GM21390 (cell line): ENCODE data around the gene IDH3A.

Experiments used
- ATAC-seq: cut with Tn5 transposase; IDR thresholded peaks from one replicate; pipeline ENCODE4 v1.9.1; 2021; ENCODE audit not compliant: unreplicated experiment

Gene IDH3A

GRCh38 chr15:78216276-78217104 is 67.3 kb downstream of the IDH3A start:
- ATAC-seq: no peak

DNA sequence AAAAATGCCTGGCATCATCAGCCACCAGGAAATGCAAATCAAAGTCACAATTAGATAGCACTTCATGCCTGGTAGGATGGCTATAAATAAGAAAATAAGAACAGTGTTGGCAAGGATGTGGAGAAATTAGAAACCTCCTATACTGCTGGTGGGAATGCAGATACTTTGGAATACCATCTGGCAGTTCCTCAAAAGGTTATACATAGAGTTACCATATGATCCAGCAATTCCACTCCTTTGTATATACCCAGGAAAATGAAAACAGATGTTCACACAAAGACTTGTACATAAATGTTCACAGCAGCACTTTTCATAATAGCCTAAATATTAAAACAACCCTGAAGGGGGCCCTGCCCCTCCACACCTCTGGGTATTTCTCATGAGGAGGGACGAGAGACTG is 71.6 kb downstream of the IDH3A start:
- ATAC-seq: no peak
